Ecto neural progenitor cell (in vitro differentiated cells): ENCODE results near the gene ARHGAP8.
A peak's percentile ranks its signal among the peaks of the same experiment; 100 is the strongest.
"Not testable (repeated sequence)": the region's sequence is repeated elsewhere in the genome, so short reads cannot be mapped to it uniquely, and the experiment has no call there.

Experiments used
- DNase-seq: peaks from one replicate; pipeline ENCODE4 v3.0.0-alpha.2; 2018; ENCODE audit warnings: low spot score

ARHGAP8 gene

GRCh38 chr22:44890416-44891292, 138.3 kb downstream of the ARHGAP8 start:
- DNase-seq: peak; percentile 36

GRCh38 chr22:44891293-44891747, 138.9 kb downstream of the ARHGAP8 start:
- peak; percentile 33 for DNase-seq

- DNase-seq: peak; percentile 26
These were observed 139.4 kb downstream of the ARHGAP8 start for GRCh38 chr22:44891791-44892190.

GRCh38 chr22:44892243-44892642, 139.9 kb downstream of the ARHGAP8 start:
- peak; percentile 30 for DNase-seq

- peak; percentile 25 for DNase-seq
These were observed 140.7 kb downstream of the ARHGAP8 start for GRCh38 chr22:44892803-44893730.

GRCh38 chr22:44893731-44894080, 141.3 kb downstream of the ARHGAP8 start:
- DNase-seq: peak; percentile 38

- peak; percentile 43 for DNase-seq
These were observed 141.9 kb downstream of the ARHGAP8 start for GRCh38 chr22:44894321-44894720.

GRCh38 chr22:44894782-44895181, 142.4 kb downstream of the ARHGAP8 start:
- DNase-seq: peak; percentile 32

GRCh38 chr22:44895296-44896055, 143.1 kb downstream of the ARHGAP8 start:
- DNase-seq: peak; percentile 30

- DNase-seq: no peak
These were observed 145.9 kb downstream of the ARHGAP8 start for GRCh38 chr22:44898236-44898635.

GRCh38 chr22:44901301-44901700, 148.9 kb downstream of the ARHGAP8 start:
- no peak for DNase-seq

- not testable (repeated sequence) for DNase-seq
These were observed 150.8 kb downstream of the ARHGAP8 start for GRCh38 chr22:44903164-44903563.

GRCh38 chr22:44904492-44905152, 152.2 kb downstream of the ARHGAP8 start:
- DNase-seq: not testable (repeated sequence)

- DNase-seq: no peak
These were observed 154.0 kb downstream of the ARHGAP8 start for GRCh38 chr22:44906248-44906936.

GRCh38 chr22:44906999-44907644, 154.7 kb downstream of the ARHGAP8 start:
- no peak for DNase-seq

GRCh38 chr22:44907765-44908737, 155.7 kb downstream of the ARHGAP8 start:
- no peak for DNase-seq

- DNase-seq: no peak
These were observed 156.9 kb downstream of the ARHGAP8 start for GRCh38 chr22:44909241-44909640.
